Neural cell (in vitro differentiated cells): ENCODE data around the gene PBX1. TPM values are rescaled to one million over a fixed set of nuclear protein-coding genes. Genes with fewer than 3 reads are reported as not detected.

ENCODE experiments used
- H2AFZ ChIP-seq: fragments of 200-600, 300-800 bp; sonication (generic), shearing (Covaris generic); 2 replicates; pipeline ENCODE4 v1.6.0; 2014; ENCODE audit warnings: low read depth, mild to moderate bottlenecking, antibody characterized with exemption, low read length, moderate library complexity
- H3F3A ChIP-seq: fragments of 200-600 bp; shearing (Covaris generic); 2 replicates; pipeline ENCODE4 v1.6.1; 2016; ENCODE audit warnings: mild to moderate bottlenecking, moderate library complexity, mixed read lengths, antibody characterized with exemption, low read length; ENCODE audit not compliant: insufficient read depth, poor library complexity, severe bottlenecking
- H3K27ac ChIP-seq: fragments of 200-600, 300-800 bp; sonication (generic), shearing (Covaris generic); 2 replicates; pipeline ENCODE4 v1.5.1; 2014; ENCODE audit warnings: mild to moderate bottlenecking, low read length, moderate library complexity
- H3K27me3 ChIP-seq: fragments of 300-800, 200-600 bp; sonication (generic), shearing (Covaris generic); 2 replicates; pipeline ENCODE4 v1.6.0; 2014; ENCODE audit warnings: mild to moderate bottlenecking, low read depth, low read length, moderate library complexity; ENCODE audit not compliant: insufficient read depth
- H3K36me3 ChIP-seq: fragments of 300-800, 200-600 bp; sonication (generic), shearing (Covaris generic); 2 replicates; pipeline ENCODE4 v1.5.1; 2014; ENCODE audit warnings: mild to moderate bottlenecking, antibody characterized with exemption, low read length, moderate library complexity; ENCODE audit not compliant: insufficient read depth
- H3K4me2 ChIP-seq: fragments of 300-800, 200-600 bp; sonication (generic), shearing (Covaris generic); 2 replicates; pipeline ENCODE4 v1.6.0; 2014; ENCODE audit warnings: mild to moderate bottlenecking, low read length
- H3K4me3 ChIP-seq: fragments of 300-800, 200-600 bp; sonication (generic), shearing (Covaris generic); 2 replicates; pipeline ENCODE4 v1.5.1; 2014; ENCODE audit warnings: mild to moderate bottlenecking, low read length, moderate library complexity
- H3K79me2 ChIP-seq: fragments of 200-600 bp; shearing (Covaris generic); replicated peaks from 2 replicates; pipeline ENCODE4 v1.6.0; 2014; ENCODE audit warnings: mild to moderate bottlenecking, low read length, moderate library complexity; ENCODE audit not compliant: insufficient read depth
- H3K9ac ChIP-seq: fragments of 300-800, 200-600 bp; sonication (generic), shearing (Covaris generic); 2 replicates; pipeline ENCODE4 v1.6.1; 2016; ENCODE audit warnings: mild to moderate bottlenecking, low read length, mixed read lengths
- H3K9me2 ChIP-seq: fragments of 200-600 bp; shearing (Covaris generic); 2 replicates; pipeline ENCODE4 v1.6.1; 2016; ENCODE audit warnings: mild to moderate bottlenecking, low read length, mixed read lengths; ENCODE audit not compliant: insufficient read depth
- H3K9me3 ChIP-seq: fragments of 200-600, 300-800 bp; sonication (generic), shearing (Covaris generic); 2 replicates; pipeline ENCODE4 v1.6.1; 2016; ENCODE audit warnings: mild to moderate bottlenecking, mixed run types, low read length, moderate library complexity, mixed read lengths
- H4K20me1 ChIP-seq: fragments of 200-600 bp; shearing (Covaris generic); 2 replicates; pipeline ENCODE4 v1.6.1; 2016; ENCODE audit warnings: mild to moderate bottlenecking, mixed run types; ENCODE audit not compliant: insufficient read depth
- CTCF ChIP-seq: fragments of 450-650 bp; IDR thresholded peaks from 2 replicates; pipeline ENCODE4 v1.5.1; 2014; ENCODE audit warnings: antibody characterized with exemption, mild to moderate bottlenecking, moderate library complexity; ENCODE audit not compliant: poor library complexity, severe bottlenecking
- EP300 ChIP-seq: fragments of 450-650 bp; conservative IDR thresholded peaks from 2 replicates; pipeline ENCODE4 v1.6.1; 2014; ENCODE audit warnings: antibody characterized with exemption, mild to moderate bottlenecking, moderate library complexity; ENCODE audit not compliant: poor library complexity, severe bottlenecking
- EZH2 ChIP-seq: fragments of 200-600, 300-800 bp; shearing (Covaris generic), sonication (generic); IDR thresholded peaks from 2 replicates; pipeline ENCODE4 v1.6.1; 2014; ENCODE audit warnings: antibody characterized with exemption, low read length, borderline replicate concordance, mild to moderate bottlenecking; ENCODE audit not compliant: insufficient read depth, poor library complexity, severe bottlenecking
- MXI1 ChIP-seq: fragments of 450-650 bp; conservative IDR thresholded peaks from 2 replicates; pipeline ENCODE4 v1.6.1; 2014; ENCODE audit warnings: antibody characterized with exemption, mild to moderate bottlenecking; ENCODE audit not compliant: poor library complexity, severe bottlenecking
- POLR2AphosphoS5 ChIP-seq: IDR thresholded peaks from 2 replicates; pipeline ENCODE4 v1.6.1; 2012
- RAD21 ChIP-seq: fragments of 450-650 bp; conservative IDR thresholded peaks from 2 replicates; pipeline ENCODE4 v1.6.1; 2014; ENCODE audit warnings: antibody characterized with exemption, mild to moderate bottlenecking, moderate library complexity
- REST ChIP-seq: IDR thresholded peaks from 2 replicates; pipeline ENCODE4 v1.6.1; 2012; ENCODE audit warnings: borderline replicate concordance
- SMC3 ChIP-seq: fragments of 450-650 bp; conservative IDR thresholded peaks from 2 replicates; pipeline ENCODE4 v1.6.1; 2014; ENCODE audit warnings: antibody characterized with exemption, mild to moderate bottlenecking, moderate library complexity; ENCODE audit not compliant: poor library complexity
- TAF1 ChIP-seq: IDR thresholded peaks from 2 replicates; pipeline ENCODE4 v1.6.1; 2012; ENCODE audit warnings: low read depth
- polyA plus RNA-seq: library from polyadenylated mRNA; depleted of rRNA; stranded (reverse); fragments of >200 nt; gene quantifications from 2 replicates; pipeline ENCODE4 v1.2.3, GENCODE V29; 2014

The PBX1 gene
- polyA plus RNA-seq, 1 donor from 2014 or later, result 42.4 TPM

GRCh38 chr1:164592634-164593033 lies 33.6 kb downstream of the PBX1 start:
- no peak overlapping the region for H3K4me2 ChIP-seq
- H3K4me3 ChIP-seq, result peak overlapping the region; percentile 34
- H3F3A ChIP-seq, result peaks cover 10% of the 10 kb centered on the region
- peaks cover 5% of the 10 kb centered on the region for H3K36me3 ChIP-seq
- H3K9me2 ChIP-seq, result no peaks in the 10 kb centered on the region
- TF ChIP-seq REST (no peak), CTCF (no peak), MXI1 (no peak), TAF1 (no peak), EZH2 (no peak), RAD21 (no peak), POLR2AphosphoS5 (no peak), SMC3 (no peak), EP300 (no peak)
- no peaks in the 10 kb centered on the region for H4K20me1 ChIP-seq
- no peak overlapping the region for H2AFZ ChIP-seq
- H3K9ac ChIP-seq, result peak overlapping the region; percentile 9
- no peaks in the 10 kb centered on the region for H3K27me3 ChIP-seq
- peaks cover 96% of the 10 kb centered on the region for H3K79me2 ChIP-seq
- H3K27ac ChIP-seq, result peak overlapping the region; percentile 53
- no peaks in the 10 kb centered on the region for H3K9me3 ChIP-seq

- H4K20me1 ChIP-seq, result no peaks in the 10 kb centered on the region
- no peaks in the 10 kb centered on the region for H3K9me3 ChIP-seq
- H3K9me2 ChIP-seq, result no peaks in the 10 kb centered on the region
- H3K79me2 ChIP-seq, result peaks cover 96% of the 10 kb centered on the region
- H3K9ac ChIP-seq, result no peak overlapping the region
- H3K27ac ChIP-seq, result no peak overlapping the region
- H3K36me3 ChIP-seq, result no peaks in the 10 kb centered on the region
- TF ChIP-seq SMC3 (no peak), REST (no peak), TAF1 (no peak), POLR2AphosphoS5 (no peak), CTCF (no peak), MXI1 (no peak), RAD21 (no peak), EP300 (no peak), EZH2 (no peak)
- H3K27me3 ChIP-seq, result no peaks in the 10 kb centered on the region
- no peak overlapping the region for H2AFZ ChIP-seq
- peaks cover 4% of the 10 kb centered on the region for H3F3A ChIP-seq
- H3K4me2 ChIP-seq, result no peak overlapping the region
- H3K4me3 ChIP-seq, result no peak overlapping the region
Measured at GRCh38 chr1:164595212-164595611, 36.2 kb downstream of the PBX1 start.
